Endometrial microvascular endothelial cells (primary cell): Measurements from ENCODE around the gene MRPL52. TPM values are rescaled to one million over a fixed set of nuclear protein-coding genes. Genes with fewer than 3 reads are reported as not detected.
"Not testable (repeated sequence)": the region's sequence is repeated elsewhere in the genome, so short reads cannot be mapped to it uniquely, and the experiment has no call there.

Experiments
- in situ Hi-C: cut with HindIII; loops from 2 replicates; pipeline ENCODE4 v1.10.0; 2017; ENCODE audit warnings: low sequenced_read_pairs, low pct_unique_long_range_greater_than_20kb; ENCODE audit errors: inconsistent ontology term
- total RNA-seq: library from RNA; depleted of rRNA; stranded (reverse); fragments of >200 nt; gene quantifications from one replicate; pipeline ENCODE4 v1.2.3, GENCODE V29; 2015; ENCODE audit errors: inconsistent ontology term

MRPL52 gene
- total RNA-seq, 1 donor from 2014 or later, result 310 TPM

- in situ Hi-C loops, result no loop called here
These were observed 19.6 kb downstream of the MRPL52 start for GRCh38 chr14:22849212-22849819.

- in situ Hi-C loops, result no loop called here
These were observed 21.5 kb downstream of the MRPL52 start for GRCh38 chr14:22850944-22851764.

GRCh38 chr14:22852178-22852577 lies 22.5 kb downstream of the MRPL52 start:
- in situ Hi-C loops, result not testable (repeated sequence)

GRCh38 chr14:22852599-22852939 lies 22.9 kb downstream of the MRPL52 start:
- in situ Hi-C loops, result no loop called here

- in situ Hi-C loops, result no loop called here
These were observed 23.5 kb downstream of the MRPL52 start for GRCh38 chr14:22852940-22853767.

GRCh38 chr14:22854296-22854695 lies 24.6 kb downstream of the MRPL52 start:
- in situ Hi-C loops, result not testable (repeated sequence)

GRCh38 chr14:22854963-22855724 lies 25.5 kb downstream of the MRPL52 start:
- in situ Hi-C loops, result no loop called here

GRCh38 chr14:22856428-22856827 lies 26.7 kb downstream of the MRPL52 start:
- in situ Hi-C loops, result no loop called here

GRCh38 chr14:22860377-22860776 lies 30.7 kb downstream of the MRPL52 start:
- in situ Hi-C loops, result not testable (repeated sequence)

- in situ Hi-C loops, result no loop called here
These were observed 32.0 kb downstream of the MRPL52 start for GRCh38 chr14:22861651-22862050.

- in situ Hi-C loops, result no loop called here
These were observed 35.3 kb downstream of the MRPL52 start for GRCh38 chr14:22864979-22865378.

GRCh38 chr14:22865424-22866405 lies 36.0 kb downstream of the MRPL52 start:
- in situ Hi-C loops, result no loop called here

GRCh38 chr14:22866874-22867273 lies 37.2 kb downstream of the MRPL52 start:
- in situ Hi-C loops, result no loop called here

- in situ Hi-C loops, result no loop called here
These were observed 41.1 kb downstream of the MRPL52 start for GRCh38 chr14:22870811-22871223.

GRCh38 chr14:22871224-22872032 lies 41.7 kb downstream of the MRPL52 start, which contains the start of gene LRP10:
TSS of gene LRP10 (plus strand) at chr14:22871740. CDS start at chr14:22872304, 564 bp downstream.
- in situ Hi-C loops, result no loop called here

- in situ Hi-C loops, result no loop called here
These were observed 42.5 kb downstream of the MRPL52 start for GRCh38 chr14:22872033-22872832.
